Natural killer cell (primary cell): ENCODE measurements around the gene RAG2. TPM values are rescaled to one million over a fixed set of nuclear protein-coding genes. Genes with fewer than 3 reads are reported as not detected.

Source experiments
- ATAC-seq, 3 donors: fragments of 150-1000 bp in 2 of 3; fragments of 200-7000 bp in 1 of 3; cut with Tn5 transposase; 1 replicate in 1 of 3; 2 replicates in 2 of 3; pipeline ENCODE4 v1.10.0; 2021; ENCODE audit warnings: mild to moderate bottlenecking in 2 of 3, moderate library complexity in 2 of 3
- DNase-seq, 2 donors: peaks; one replicate each; pipeline versions ENCODE4 v3.0.0 to v3.0.0-alpha.2; 2013 to 2021; ENCODE audit warnings: mixed read lengths in 1 of 2
- H3K27ac ChIP-seq: one replicate; pipeline ENCODE4 v1.5.1; 2013; ENCODE audit warnings: mild to moderate bottlenecking, low read length
- H3K27me3 ChIP-seq: one replicate; pipeline ENCODE4 v1.6.1; 2013; ENCODE audit warnings: low read length; ENCODE audit not compliant: control insufficient read depth, insufficient read depth
- H3K36me3 ChIP-seq: one replicate; pipeline ENCODE4 v1.6.1; 2013; ENCODE audit warnings: low read length; ENCODE audit not compliant: control insufficient read depth, insufficient read depth
- H3K4me1 ChIP-seq: one replicate; pipeline ENCODE4 v1.6.1; 2013; ENCODE audit warnings: low read length; ENCODE audit not compliant: control insufficient read depth, insufficient read depth
- H3K4me3 ChIP-seq: one replicate; pipeline ENCODE4 v1.5.1; 2013; ENCODE audit warnings: low read length
- H3K9me3 ChIP-seq: one replicate; pipeline ENCODE4 v1.6.1; 2013; ENCODE audit warnings: low read length; ENCODE audit not compliant: control insufficient read depth, insufficient read depth
- H3K27ac Mint-ChIP-seq, 2 donors: one replicate each; pipeline ENCODE4 v1.8.0; 2022; ENCODE audit warnings: mild to moderate bottlenecking in 2 of 2, mixed read lengths in 2 of 2, moderate library complexity in 1 of 2
- H3K27me3 Mint-ChIP-seq, 2 donors: one replicate each; pipeline ENCODE4 v1.8.0; 2022; ENCODE audit warnings: low read depth in 2 of 2, mixed read lengths in 2 of 2
- H3K36me3 Mint-ChIP-seq: one replicate; pipeline ENCODE4 v1.8.0; 2022; ENCODE audit warnings: mixed read lengths
- H3K4me1 Mint-ChIP-seq, 2 donors: one replicate each; pipeline ENCODE4 v1.8.0; 2022; ENCODE audit warnings: mixed read lengths in 2 of 2
- H3K4me3 Mint-ChIP-seq: one replicate; pipeline ENCODE4 v1.8.0; 2022; ENCODE audit warnings: mild to moderate bottlenecking, moderate library complexity, mixed read lengths
- H3K9me3 Mint-ChIP-seq, 2 donors: one replicate each; pipeline ENCODE4 v1.8.0; 2022; ENCODE audit warnings: mixed read lengths in 2 of 2
- CTCF ChIP-seq: fragments of 200-600 bp; IDR thresholded peaks from one replicate; pipeline ENCODE4 v1.8.0; 2022; ENCODE audit warnings: antibody characterized with exemption
- WGBS: methylation state at CpG from one replicate; pipeline ENCODE4 v1.1.7; 2013; ENCODE audit warnings: missing lambda C conversion rate; ENCODE audit not compliant: insufficient coverage; 5-methylcytosine and 5-hydroxymethylcytosine counted together
- intact Hi-C: fragments of 100-400 bp; cut with micrococcal nuclease; formaldehyde crosslinking; loops from one replicate; pipeline ENCODE4 v1.14.2; 2022
- total RNA-seq, 4 donors: library from RNA; stranded (reverse); fragments of 120-200 nt in 1 of 4; gene quantifications; one replicate each; pipeline versions ENCODE4 v1.2.3 to v1.2.4, GENCODE V29; 2013 to 2022

The RAG2 gene
- total RNA-seq, 3 donors from 2014 or later (not counting 1 experiment from before 2014, with no cell fraction given), result not detected

- no peak overlapping the region for H3K4me3 Mint-ChIP-seq
- H3K27ac ChIP-seq, result no peak overlapping the region
Measured at GRCh38 chr11:36619502-36619901, 21.5 kb upstream of the RAG2 start.

GRCh38 chr11:36618363-36619047 is 20.5 kb upstream of the RAG2 start:
- intact Hi-C loops, result no loop called here
- Mint-ChIP-seq H3K27me3 (peaks cover 6 to 9% of the 10 kb centered on the region in 2 donors), H3K4me1 (peaks cover 0 to 9% of the 10 kb centered on the region in 2 donors), H3K9me3 (no peaks in the 10 kb centered on the region), H3K36me3 (no peaks in the 10 kb centered on the region), H3K27ac (no peak overlapping the region), H3K4me3 (no peak overlapping the region)
- Histone ChIP-seq H3K9me3 (no peaks in the 10 kb centered on the region), H3K27ac (no peak overlapping the region), H3K4me1 (no peaks in the 10 kb centered on the region), H3K4me3 (no peak overlapping the region), H3K27me3 (no peaks in the 10 kb centered on the region), H3K36me3 (no peaks in the 10 kb centered on the region)
- WGBS, result 47% methylated on average over 3 of the region's 3 CpGs
- DNase-seq (no peak), ATAC-seq (no peak)
- no peak for TF ChIP-seq CTCF

More at GRCh38 chr11:36619502-36619901, 21.5 kb upstream of the RAG2 start:
- ATAC-seq (no peak), DNase-seq (no peak)
- Histone ChIP-seq H3K4me1 (no peaks in the 10 kb centered on the region), H3K4me3 (no peak overlapping the region), H3K9me3 (no peaks in the 10 kb centered on the region), H3K36me3 (no peaks in the 10 kb centered on the region), H3K27me3 (no peaks in the 10 kb centered on the region)
- intact Hi-C loops, result no loop called here
- Mint-ChIP-seq H3K4me1 (peaks cover 0 to 9% of the 10 kb centered on the region in 2 donors), H3K27me3 (peaks cover 6 to 9% of the 10 kb centered on the region in 2 donors), H3K9me3 (no peaks in the 10 kb centered on the region), H3K36me3 (no peaks in the 10 kb centered on the region), H3K27ac (no peak overlapping the region)
- WGBS, result 21% methylated on average over 5 of the region's 5 CpGs
- no peak for TF ChIP-seq CTCF

DNA sequence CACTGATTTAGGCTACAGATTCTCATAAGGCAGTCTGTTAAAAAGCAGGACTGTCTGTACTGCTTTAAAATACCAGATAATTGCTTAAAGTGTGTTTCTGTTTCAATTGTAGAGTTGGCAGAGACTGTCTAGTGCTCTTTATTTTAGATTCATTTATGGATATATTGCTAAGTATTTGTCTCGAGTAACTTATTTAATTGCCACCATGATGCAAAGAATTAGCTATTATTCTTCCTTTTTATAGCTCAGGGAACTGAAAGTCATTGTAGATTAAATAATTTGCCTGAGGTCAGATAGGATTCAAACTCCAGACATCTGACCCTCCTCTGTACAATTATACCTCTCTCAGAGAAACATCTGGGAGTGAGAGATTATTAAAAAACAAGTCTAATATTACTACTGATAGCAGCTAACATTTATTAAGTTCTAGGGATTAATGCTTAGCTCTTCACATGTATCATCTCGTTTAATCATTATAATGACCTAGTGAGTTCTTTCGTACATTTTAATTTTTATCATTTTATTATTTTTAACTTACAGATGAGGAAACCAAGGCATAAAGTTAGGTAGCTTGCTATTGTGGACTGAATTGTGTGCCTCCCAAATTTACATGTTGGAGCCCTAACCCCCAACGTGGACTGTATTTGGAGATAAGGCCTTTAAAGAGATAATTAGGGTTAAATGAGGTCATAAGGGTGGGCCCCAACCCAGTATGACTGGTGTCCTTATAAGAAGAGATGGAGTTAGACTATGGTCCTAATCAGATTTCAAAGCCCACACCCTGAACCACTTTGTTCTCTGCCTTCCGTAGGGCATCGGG is 19.7 kb upstream of the RAG2 start:
- WGBS, result 54% methylated on average over 1 of the region's 6 CpGs
- H3K27ac Mint-ChIP-seq, result no peak overlapping the region
- H3K4me1 Mint-ChIP-seq, result peaks cover 0 to 9% of the 10 kb centered on the region in 2 donors
- DNase-seq (no peak), ATAC-seq (no peak)
- intact Hi-C loops, result no loop called here
- Histone ChIP-seq H3K4me1 (no peaks in the 10 kb centered on the region), H3K36me3 (no peaks in the 10 kb centered on the region), H3K9me3 (no peaks in the 10 kb centered on the region), H3K4me3 (no peak overlapping the region), H3K27me3 (no peaks in the 10 kb centered on the region), H3K27ac (no peak overlapping the region)
- TF ChIP-seq CTCF, result no peak
- H3K27me3 Mint-ChIP-seq, result peaks cover 6 to 9% of the 10 kb centered on the region in 2 donors
- H3K4me3 Mint-ChIP-seq, result no peak overlapping the region
- no peaks in the 10 kb centered on the region for H3K9me3 Mint-ChIP-seq
- H3K36me3 Mint-ChIP-seq, result no peaks in the 10 kb centered on the region
